Adipose tissue (tissue), 3 donors: ENCODE results near the gene ANKRD20A1. TPM values are rescaled to one million over a fixed set of nuclear protein-coding genes. Genes with fewer than 3 reads are reported as not detected.
"Not testable (repeated sequence)": the region's sequence is repeated elsewhere in the genome, so short reads cannot be mapped to it uniquely, and the experiment has no call there.

Experiments
- H3K27ac ChIP-seq: one replicate; pipeline ENCODE4 v1.5.1; 2013; ENCODE audit warnings: low read depth, low read length
- WGBS, 3 donors: extraction: QIAGEN DNeasy Blood & Tissue Kit; methylation state at CpG; one replicate each; pipeline ENCODE4 v1.1.7; 2013; 5-methylcytosine and 5-hydroxymethylcytosine counted together
- polyA plus RNA-seq, 3 donors: library from polyadenylated mRNA; stranded (reverse); fragments of 200-250 nt; gene quantifications; one replicate each; pipeline ENCODE4 v1.2.3, GENCODE V29; 2013
- donor health status: healthy with polysubstance abuse.
- donor health status: Bipolar disorder and iron deficiency.
- donor health status: healthy.

ANKRD20A1 gene
- polyA plus RNA-seq, result 1 to 10 TPM in 1 of 3 donors, under 1 TPM in 2; 0.16 to 3.0 (median 0.72) TPM

- WGBS, 3 donors, result no CpG with 5 or more reads among the region's 41 CpGs
These were observed at the start of gene ANKRD20A1 for GRCh38 chr9:67858871-67859270. ANKRD20A1 (plus strand) TSS chr9:67858931; CDS start chr9:67859427, 496 bp downstream.

GRCh38 chr9:67832088-67832487 is 26.6 kb upstream of the ANKRD20A1 start:
- H3K27ac ChIP-seq, result not testable (repeated sequence)
- WGBS, 3 donors, result 47 to 81% (median 51%) methylated on average over 3 to 5 of the region's 11 CpGs

More at GRCh38 chr9:67858871-67859270, at the start of gene ANKRD20A1:
- H3K27ac ChIP-seq, result not testable (repeated sequence)
